Measurements from ENCODE around the gene NEK11. TPM values are rescaled to one million over a fixed set of nuclear protein-coding genes. Genes with fewer than 3 reads are reported as not detected.

The NEK11 gene
- total and polyA plus RNA-seq, 10 donors, result 0.77 to 5.9 (median 3.4) TPM

- TF ChIP-seq POLR2A (IDR thresholded peaks at IDR 0.05) (no peak), POLR2AphosphoS5 (IDR thresholded peaks at IDR 0.05) (no peak)
- TF ChIP-seq, protein P1, sequence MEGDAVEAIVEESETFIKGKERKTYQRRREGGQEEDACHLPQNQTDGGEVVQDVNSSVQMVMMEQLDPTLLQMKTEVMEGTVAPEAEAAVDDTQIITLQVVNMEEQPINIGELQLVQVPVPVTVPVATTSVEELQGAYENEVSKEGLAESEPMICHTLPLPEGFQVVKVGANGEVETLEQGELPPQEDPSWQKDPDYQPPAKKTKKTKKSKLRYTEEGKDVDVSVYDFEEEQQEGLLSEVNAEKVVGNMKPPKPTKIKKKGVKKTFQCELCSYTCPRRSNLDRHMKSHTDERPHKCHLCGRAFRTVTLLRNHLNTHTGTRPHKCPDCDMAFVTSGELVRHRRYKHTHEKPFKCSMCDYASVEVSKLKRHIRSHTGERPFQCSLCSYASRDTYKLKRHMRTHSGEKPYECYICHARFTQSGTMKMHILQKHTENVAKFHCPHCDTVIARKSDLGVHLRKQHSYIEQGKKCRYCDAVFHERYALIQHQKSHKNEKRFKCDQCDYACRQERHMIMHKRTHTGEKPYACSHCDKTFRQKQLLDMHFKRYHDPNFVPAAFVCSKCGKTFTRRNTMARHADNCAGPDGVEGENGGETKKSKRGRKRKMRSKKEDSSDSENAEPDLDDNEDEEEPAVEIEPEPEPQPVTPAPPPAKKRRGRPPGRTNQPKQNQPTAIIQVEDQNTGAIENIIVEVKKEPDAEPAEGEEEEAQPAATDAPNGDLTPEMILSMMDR (IDR thresholded peaks at IDR 0.05 in 8 of 11, conservative IDR thresholded peaks at IDR 0.05 in 3 of 11), result no peak
- H3K9me3 ChIP-seq, result peaks cover 0 to 2% (median under 1%) of the 10 kb centered on the region in 8 donors
- H3K4me1 ChIP-seq, result peaks cover 0 to 14% (median 5%) of the 10 kb centered on the region in 6 donors
- H3K36me3 ChIP-seq, result no peaks in the 10 kb centered on the region
- H3K27ac ChIP-seq, result no peak overlapping the region
- 71 to 93% (median 84%) methylated on average over 2 of the region's 2 CpGs for WGBS, 5 donors
- DNase-seq, result no peak
- no peaks in the 10 kb centered on the region for H3K27me3 ChIP-seq (replicated peaks in 1 of 7)
- intact Hi-C loops (cut with DNase I; ENCODE audit: low total_unique reads), result no loop called here
- H3K4me3 ChIP-seq, result no peak overlapping the region
Observed at GRCh38 chr3:131348911-131349310, 322.2 kb downstream of the NEK11 start.

DNA sequence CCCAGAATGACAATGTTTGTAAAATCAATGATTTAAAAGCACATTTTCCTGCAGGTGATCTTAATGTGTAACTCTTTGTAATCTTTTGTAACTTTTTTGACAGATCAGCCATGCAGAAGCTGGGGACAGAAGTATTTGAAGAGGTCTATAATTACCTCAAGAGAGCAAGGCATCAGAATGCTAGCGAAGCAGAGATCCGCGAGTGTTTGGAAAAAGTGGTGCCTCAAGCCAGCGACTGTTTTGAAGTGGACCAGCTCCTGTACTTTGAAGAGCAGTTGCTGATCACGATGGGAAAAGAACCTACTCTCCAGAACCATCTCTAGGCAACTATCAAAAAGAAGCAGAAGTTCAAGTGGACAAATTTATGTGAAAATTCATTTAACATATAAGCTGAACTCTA, 322.8 kb downstream of the NEK11 start:
- no peak overlapping the region for H3K4me3 ChIP-seq
- TF ChIP-seq, protein P1 (IDR thresholded peaks at IDR 0.05 in 8 of 11, conservative IDR thresholded peaks at IDR 0.05 in 3 of 11), result no peak
- TF ChIP-seq POLR2A (IDR thresholded peaks at IDR 0.05), result no peak
- no peak for TF ChIP-seq POLR2AphosphoS5 (IDR thresholded peaks at IDR 0.05)
- peaks cover 0 to 16% (median 5%) of the 10 kb centered on the region in 6 donors for H3K4me1 ChIP-seq
- no peaks in the 10 kb centered on the region for H3K27me3 ChIP-seq (replicated peaks in 1 of 7)
- H3K9me3 ChIP-seq, result no peaks in the 10 kb centered on the region
- WGBS, 5 donors, result 81 to 92% (median 89%) methylated on average over 5 of the region's 5 CpGs
- H3K36me3 ChIP-seq, result no peaks in the 10 kb centered on the region
- intact Hi-C loops (cut with DNase I; ENCODE audit: low total_unique reads), result no loop called here
- no peak for DNase-seq
- no peak overlapping the region for H3K27ac ChIP-seq

DNA sequence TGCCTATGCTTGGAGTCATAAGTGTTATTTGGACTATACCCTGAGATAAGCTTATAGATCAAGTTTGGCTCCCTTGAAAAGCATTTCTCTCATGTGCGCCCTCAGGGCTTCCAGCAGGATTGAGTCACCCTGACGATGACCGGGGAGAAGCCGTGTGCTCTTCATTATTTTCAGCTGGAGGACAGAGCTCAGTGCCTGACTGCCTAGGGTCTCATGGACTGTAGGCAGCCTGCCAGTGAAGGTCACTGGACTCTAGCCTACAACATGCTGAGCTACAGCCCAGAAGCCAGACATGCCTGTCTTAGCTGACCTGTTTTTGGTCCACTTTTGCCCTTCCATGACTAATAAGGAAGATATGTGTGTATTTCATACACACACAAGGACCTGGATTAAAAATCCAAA, 323.3 kb downstream of the NEK11 start:
- TF ChIP-seq POLR2A (IDR thresholded peaks at IDR 0.05) (no peak), POLR2AphosphoS5 (IDR thresholded peaks at IDR 0.05) (no peak)
- TF ChIP-seq, protein P1 (IDR thresholded peaks at IDR 0.05 in 8 of 11, conservative IDR thresholded peaks at IDR 0.05 in 3 of 11), result no peak
- intact Hi-C loops (cut with DNase I; ENCODE audit: low total_unique reads), result no loop called here
- Histone ChIP-seq H3K9me3 (no peaks in the 10 kb centered on the region), H3K27ac (no peak overlapping the region), H3K36me3 (no peaks in the 10 kb centered on the region), H3K4me1 (peaks cover 0 to 16% (median 5%) of the 10 kb centered on the region in 6 donors), H3K27me3 (replicated peaks in 1 of 7) (no peaks in the 10 kb centered on the region), H3K4me3 (no peak overlapping the region)
- 86 to 99% (median 97%) methylated on average over 4 of the region's 4 CpGs for WGBS, 5 donors
- no peak for DNase-seq

- 52 to 100% (median 96%) methylated on average over 1 of the region's 1 CpG for WGBS, 5 donors
- peaks cover 0 to under 1% (median 0%) of the 10 kb centered on the region in 6 donors for H3K36me3 ChIP-seq
Observed at GRCh38 chr3:131350506-131350905, 323.8 kb downstream of the NEK11 start.

More at GRCh38 chr3:131350506-131350905, 323.8 kb downstream of the NEK11 start:
- no peaks in the 10 kb centered on the region for H3K9me3 ChIP-seq
- H3K27me3 ChIP-seq (replicated peaks in 1 of 7), result no peaks in the 10 kb centered on the region
- TF ChIP-seq POLR2A (IDR thresholded peaks at IDR 0.05) (no peak), POLR2AphosphoS5 (IDR thresholded peaks at IDR 0.05) (no peak)
- TF ChIP-seq, protein P1 (IDR thresholded peaks at IDR 0.05 in 8 of 11, conservative IDR thresholded peaks at IDR 0.05 in 3 of 11), result no peak
- no peak overlapping the region for H3K4me3 ChIP-seq
- H3K4me1 ChIP-seq, result peaks cover 0 to 16% (median 5%) of the 10 kb centered on the region in 6 donors
- H3K27ac ChIP-seq, result no peak overlapping the region
- intact Hi-C loops (cut with DNase I; ENCODE audit: low total_unique reads), result no loop called here
- DNase-seq, result no peak
